ENCODE data around the gene MRGPRG.

The MRGPRG gene

DNA sequence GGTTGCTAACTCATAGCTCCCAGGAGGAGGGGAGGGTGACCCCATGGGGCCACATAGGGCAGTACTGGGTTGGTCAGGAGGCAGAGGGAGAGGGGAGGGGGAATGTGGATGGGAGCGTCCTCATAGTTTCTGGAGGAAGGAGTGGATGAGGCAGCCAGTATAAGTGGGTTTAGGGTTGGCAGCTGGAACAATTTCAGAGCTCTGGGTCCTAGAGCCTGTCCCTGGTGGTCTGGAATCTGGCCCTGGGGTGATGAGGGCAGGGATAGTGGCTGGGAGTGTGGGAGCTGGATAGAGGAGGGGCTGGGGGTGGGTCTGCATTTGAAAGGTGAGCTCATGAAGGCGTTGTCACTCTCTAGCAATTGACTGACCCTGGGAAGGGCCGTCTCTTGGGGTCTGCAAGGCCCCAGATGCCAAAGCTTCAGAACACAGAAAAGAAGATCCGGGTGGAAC is 5.3 kb upstream of the MRGPRG start:
- H3K36me3 ChIP-seq (ENCODE audit: insufficient read depth, low read length): no peaks in the 10 kb centered on the region
- H3K9me3 ChIP-seq (ENCODE audit: insufficient read depth, low read depth, low read length): no peaks in the 10 kb centered on the region
- peak overlapping the region; percentile 67 for H3K9ac ChIP-seq (ENCODE audit: low read depth, low read length, poor library complexity, severe bottlenecking)
- H2AFZ ChIP-seq (ENCODE audit: low read length): no peak overlapping the region
- H3K9me2 ChIP-seq (replicated peaks; ENCODE audit: low read depth, low read length): no peaks in the 10 kb centered on the region
- no peaks in the 10 kb centered on the region for H3F3A ChIP-seq (ENCODE audit: low read depth)
- H4K20me1 ChIP-seq (ENCODE audit: insufficient read depth, low read length, poor library complexity, severe bottlenecking): no peaks in the 10 kb centered on the region
- peaks cover 51% of the 10 kb centered on the region for H3K4me1 ChIP-seq (ENCODE audit: insufficient read depth, low read length, poor library complexity, severe bottlenecking)
- TF ChIP-seq EZH2phosphoT487 (IDR thresholded peaks at IDR 0.05; ENCODE audit: borderline replicate concordance): no peak
- TF ChIP-seq, protein P1, sequence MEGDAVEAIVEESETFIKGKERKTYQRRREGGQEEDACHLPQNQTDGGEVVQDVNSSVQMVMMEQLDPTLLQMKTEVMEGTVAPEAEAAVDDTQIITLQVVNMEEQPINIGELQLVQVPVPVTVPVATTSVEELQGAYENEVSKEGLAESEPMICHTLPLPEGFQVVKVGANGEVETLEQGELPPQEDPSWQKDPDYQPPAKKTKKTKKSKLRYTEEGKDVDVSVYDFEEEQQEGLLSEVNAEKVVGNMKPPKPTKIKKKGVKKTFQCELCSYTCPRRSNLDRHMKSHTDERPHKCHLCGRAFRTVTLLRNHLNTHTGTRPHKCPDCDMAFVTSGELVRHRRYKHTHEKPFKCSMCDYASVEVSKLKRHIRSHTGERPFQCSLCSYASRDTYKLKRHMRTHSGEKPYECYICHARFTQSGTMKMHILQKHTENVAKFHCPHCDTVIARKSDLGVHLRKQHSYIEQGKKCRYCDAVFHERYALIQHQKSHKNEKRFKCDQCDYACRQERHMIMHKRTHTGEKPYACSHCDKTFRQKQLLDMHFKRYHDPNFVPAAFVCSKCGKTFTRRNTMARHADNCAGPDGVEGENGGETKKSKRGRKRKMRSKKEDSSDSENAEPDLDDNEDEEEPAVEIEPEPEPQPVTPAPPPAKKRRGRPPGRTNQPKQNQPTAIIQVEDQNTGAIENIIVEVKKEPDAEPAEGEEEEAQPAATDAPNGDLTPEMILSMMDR (conservative IDR thresholded peaks at IDR 0.05; ENCODE audit: low read length): no peak
- H3K4me3 ChIP-seq (ENCODE audit: low read length, poor library complexity, severe bottlenecking): peak overlapping the region; percentile 38
- H3K79me2 ChIP-seq (ENCODE audit: insufficient read depth, low read length): no peaks in the 10 kb centered on the region
- no peaks in the 10 kb centered on the region for H3K27me3 ChIP-seq (ENCODE audit: insufficient read depth, low read length, poor library complexity, severe bottlenecking)
- H3K4me2 ChIP-seq (ENCODE audit: low read depth, low read length, poor library complexity, severe bottlenecking): peak overlapping the region; percentile 59

DNA sequence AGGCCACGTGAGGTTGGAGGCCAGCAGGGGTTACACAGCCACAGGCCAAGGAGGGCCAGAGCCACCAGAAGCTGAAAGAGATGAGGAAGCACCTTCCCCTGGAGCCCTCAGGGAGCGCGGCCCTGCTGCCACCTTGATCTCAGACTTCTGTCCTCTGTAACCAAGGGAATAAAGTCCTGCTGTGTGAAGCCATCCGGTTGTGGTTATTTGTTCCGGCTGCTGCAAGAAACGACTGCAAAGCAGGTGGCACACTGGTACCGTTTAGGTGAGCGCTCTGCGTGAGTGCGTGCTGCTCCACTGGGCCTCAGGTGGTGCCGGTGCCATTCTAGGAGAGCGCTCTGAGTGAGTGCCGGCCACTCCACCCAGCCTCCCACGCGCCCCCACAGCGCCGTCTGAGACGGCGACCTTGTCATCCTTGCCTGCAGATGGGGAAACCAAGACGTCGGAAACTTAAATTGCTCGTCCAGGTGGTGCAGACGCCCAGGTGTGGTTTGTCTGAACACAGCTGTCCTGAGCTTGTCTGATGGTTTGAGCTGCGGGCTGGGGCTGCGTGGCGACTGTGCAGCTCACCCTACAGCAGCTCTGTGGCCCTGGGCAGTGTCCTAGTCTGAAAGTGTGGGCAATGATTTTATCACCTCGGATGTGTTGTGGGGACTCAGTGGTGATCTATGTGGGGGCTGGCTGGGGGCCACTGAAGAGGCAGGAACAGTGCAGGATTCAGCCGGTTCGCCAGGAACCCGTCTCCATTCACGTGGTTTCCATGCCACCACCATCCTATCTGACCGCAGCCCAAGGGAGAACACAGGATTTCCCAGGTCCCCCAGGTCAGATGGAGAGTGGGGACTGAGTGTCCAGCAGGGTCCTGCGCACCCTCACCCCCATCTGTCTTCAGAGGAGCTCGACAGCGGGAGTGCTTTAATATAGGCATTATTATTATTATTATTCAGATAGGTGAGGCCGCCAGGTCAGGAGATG is 4.6 kb upstream of the MRGPRG start:
- Histone ChIP-seq H3K36me3 (ENCODE audit: insufficient read depth, low read length) (no peaks in the 10 kb centered on the region), H3K27me3 (ENCODE audit: insufficient read depth, low read length, poor library complexity, severe bottlenecking) (no peaks in the 10 kb centered on the region), H3K9me2 (replicated peaks; ENCODE audit: low read depth, low read length) (no peaks in the 10 kb centered on the region), H3K4me2 (ENCODE audit: low read depth, low read length, poor library complexity, severe bottlenecking) (peak overlapping the region; percentile 59), H3K79me2 (ENCODE audit: insufficient read depth, low read length) (no peaks in the 10 kb centered on the region), H2AFZ (ENCODE audit: low read length) (0 out of 2 replicates have a peak overlapping the region, but pooled peaks have one; percentile 11), H3K9me3 (ENCODE audit: insufficient read depth, low read depth, low read length) (no peaks in the 10 kb centered on the region), H3F3A (ENCODE audit: low read depth) (no peaks in the 10 kb centered on the region), H3K4me1 (ENCODE audit: insufficient read depth, low read length, poor library complexity, severe bottlenecking) (peaks cover 51% of the 10 kb centered on the region), H4K20me1 (ENCODE audit: insufficient read depth, low read length, poor library complexity, severe bottlenecking) (no peaks in the 10 kb centered on the region), H3K9ac (ENCODE audit: low read depth, low read length, poor library complexity, severe bottlenecking) (peak overlapping the region; percentile 67), H3K4me3 (ENCODE audit: low read length, poor library complexity, severe bottlenecking) (peak overlapping the region; percentile 38)
- no peak for TF ChIP-seq EZH2phosphoT487 (IDR thresholded peaks at IDR 0.05; ENCODE audit: borderline replicate concordance)
- TF ChIP-seq, protein P1 (conservative IDR thresholded peaks at IDR 0.05; ENCODE audit: low read length): no peak

DNA sequence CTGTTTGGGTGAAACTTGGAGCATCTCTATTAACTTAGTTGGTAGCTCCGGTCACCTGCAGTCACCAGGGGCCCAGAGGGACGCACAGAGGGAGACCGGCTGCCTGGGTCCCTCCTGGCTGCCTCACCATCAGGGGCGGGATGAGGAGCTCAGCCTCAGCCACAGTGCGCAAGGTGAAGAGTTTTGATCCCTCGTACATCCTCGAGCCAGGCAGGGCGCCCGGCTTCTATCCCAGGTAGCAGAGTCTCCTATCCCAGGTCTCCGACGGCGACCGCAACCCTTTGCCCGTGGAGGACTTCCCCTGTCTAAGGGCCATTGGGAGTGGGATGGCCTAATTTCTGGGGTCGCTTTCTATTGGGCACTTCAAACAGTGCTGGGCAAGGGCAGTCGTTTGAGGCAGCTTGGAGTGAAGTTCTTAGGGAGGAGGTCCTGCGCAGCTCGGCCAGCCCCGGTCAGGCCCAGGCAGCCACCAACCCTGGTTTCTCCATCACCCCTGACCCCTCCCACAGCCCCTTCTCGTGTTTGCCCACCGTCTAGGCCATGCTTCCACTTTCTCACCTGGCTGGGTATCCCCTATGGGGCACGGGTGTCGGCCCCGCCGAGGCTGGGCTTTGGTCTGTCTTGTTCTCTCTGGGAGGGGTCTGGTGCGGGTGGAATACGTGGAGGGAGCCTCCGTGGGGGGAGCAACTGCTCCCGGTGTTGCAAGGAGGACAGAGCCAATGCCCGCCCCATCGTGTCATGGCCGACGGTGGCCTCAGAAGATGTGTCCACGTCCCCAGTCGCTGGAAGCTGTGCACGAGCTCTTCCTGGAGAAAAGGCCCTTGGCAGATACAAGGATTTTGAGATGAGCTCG is 3.6 kb upstream of the MRGPRG start:
- TF ChIP-seq, protein P1 (conservative IDR thresholded peaks at IDR 0.05; ENCODE audit: low read length): no peak
- TF ChIP-seq EZH2phosphoT487 (IDR thresholded peaks at IDR 0.05; ENCODE audit: borderline replicate concordance): no peak
- no peaks in the 10 kb centered on the region for H3K27me3 ChIP-seq (ENCODE audit: insufficient read depth, low read length, poor library complexity, severe bottlenecking)
- peak overlapping the region; percentile 67 for H3K9ac ChIP-seq (ENCODE audit: low read depth, low read length, poor library complexity, severe bottlenecking)

More for the DNA sequence above, 3.6 kb upstream of the MRGPRG start:
- Histone ChIP-seq H3K79me2 (ENCODE audit: insufficient read depth, low read length) (no peaks in the 10 kb centered on the region), H2AFZ (ENCODE audit: low read length) (0 out of 2 replicates have a peak overlapping the region, but pooled peaks have one; percentile 11), H4K20me1 (ENCODE audit: insufficient read depth, low read length, poor library complexity, severe bottlenecking) (no peaks in the 10 kb centered on the region), H3K4me2 (ENCODE audit: low read depth, low read length, poor library complexity, severe bottlenecking) (peak overlapping the region; percentile 59), H3K4me3 (ENCODE audit: low read length, poor library complexity, severe bottlenecking) (peak overlapping the region; percentile 38), H3K36me3 (ENCODE audit: insufficient read depth, low read length) (no peaks in the 10 kb centered on the region), H3K9me2 (replicated peaks; ENCODE audit: low read depth, low read length) (no peaks in the 10 kb centered on the region), H3F3A (ENCODE audit: low read depth) (no peaks in the 10 kb centered on the region), H3K9me3 (ENCODE audit: insufficient read depth, low read depth, low read length) (no peaks in the 10 kb centered on the region), H3K4me1 (ENCODE audit: insufficient read depth, low read length, poor library complexity, severe bottlenecking) (peaks cover 55% of the 10 kb centered on the region)

Measured in Loucy (cell line).